ENCODE data around the gene CD300LF.

The CD300LF gene

GRCh38 chr17:74737299-74738050, 24.8 kb upstream of the CD300LF start:
- peaks cover 33% of the 10 kb centered on the region for H3K4me1 ChIP-seq (ENCODE audit: insufficient read depth, low read length, severe bottlenecking)
- H3K4me2 ChIP-seq (ENCODE audit: low read length), result peak overlapping the region; percentile 59
- peak; percentile 37 for TF ChIP-seq CTCF (IDR thresholded peaks at IDR 0.05; ENCODE audit: low read length)
- TF ChIP-seq EZH2 (IDR thresholded peaks at IDR 0.05; ENCODE audit: borderline replicate concordance, low read length), result no peak
- no peaks in the 10 kb centered on the region for H3K9me2 ChIP-seq (ENCODE audit: low read depth, low read length)
- no peaks in the 10 kb centered on the region; the same call in 1 of the 2 replicates for H3K27me3 ChIP-seq (ENCODE audit: insufficient read depth, low read length)
- H3K79me2 ChIP-seq (ENCODE audit: insufficient read depth, low read length), result no peaks in the 10 kb centered on the region
- H2AFZ ChIP-seq (ENCODE audit: low read length), result no peak overlapping the region
- no peaks in the 10 kb centered on the region for H4K20me1 ChIP-seq (ENCODE audit: insufficient read depth, low read length)
- no peak overlapping the region for H3K27ac ChIP-seq (ENCODE audit: low read depth, low read length, poor library complexity, severe bottlenecking)
- H3K36me3 ChIP-seq (ENCODE audit: insufficient read depth, low read length), result no peaks in the 10 kb centered on the region
- H3F3A ChIP-seq (ENCODE audit: insufficient read depth, low read length), result no peaks in the 10 kb centered on the region
- no peak overlapping the region for H3K9ac ChIP-seq (ENCODE audit: low read length)
- peak overlapping the region; percentile 42 for H3K4me3 ChIP-seq (ENCODE audit: low read depth, low read length, poor library complexity, severe bottlenecking)
- H3K9me3 ChIP-seq (ENCODE audit: low read length), result no peaks in the 10 kb centered on the region

DNA sequence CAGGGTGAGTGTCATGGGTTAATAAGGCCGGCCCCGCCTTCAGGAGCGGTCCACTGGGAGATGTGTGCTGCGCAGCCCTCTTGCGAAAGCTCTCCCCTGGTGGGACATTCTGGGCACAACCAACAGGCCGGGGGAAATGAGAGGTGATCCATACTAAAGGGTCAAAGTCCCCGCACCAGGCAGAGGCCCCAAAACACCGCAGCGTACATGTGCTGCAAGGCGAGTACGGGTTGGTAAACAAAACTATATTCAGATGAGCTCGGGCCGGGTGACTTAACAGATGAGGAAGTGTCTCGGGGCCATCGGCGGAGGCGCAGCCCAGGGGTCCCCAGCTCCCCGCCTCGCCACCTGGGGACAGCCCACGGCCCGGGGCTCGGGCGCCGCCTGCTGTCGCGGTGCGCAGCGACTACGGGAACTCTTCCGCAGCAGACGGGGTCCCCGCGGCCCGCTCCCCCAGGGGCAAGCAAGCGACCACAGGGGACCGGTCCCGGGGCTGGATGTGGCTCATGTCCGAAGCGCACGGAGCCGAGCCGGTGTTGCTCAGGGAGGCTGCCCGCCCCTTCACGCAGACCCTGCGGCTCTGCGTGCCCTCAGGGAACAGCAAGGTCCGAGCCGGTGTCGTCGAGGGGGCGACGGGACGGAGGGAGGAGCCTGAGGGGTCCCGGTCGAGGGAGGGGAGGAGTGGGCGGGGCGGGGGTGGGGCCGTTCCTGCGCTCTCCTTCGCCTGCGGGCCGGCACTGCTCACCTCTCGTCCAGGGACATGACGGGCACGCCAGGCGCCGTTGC, 24.0 kb upstream of the CD300LF start, which contains the start of gene RAB37:
TSS of gene RAB37 (plus strand) at position 744 of the 786 bp plus-strand sequence. CDS start at position 761, 17 bp downstream.
- no peaks in the 10 kb centered on the region for H4K20me1 ChIP-seq (ENCODE audit: insufficient read depth, low read length)
- H3K9ac ChIP-seq (ENCODE audit: low read length), result no peak within 1 kb of the TSS
- H2AFZ ChIP-seq (ENCODE audit: low read length), result no peak within 1 kb of the TSS
- TF ChIP-seq EZH2 (IDR thresholded peaks at IDR 0.05; ENCODE audit: borderline replicate concordance, low read length), result no peak
- peak; percentile 59 for TF ChIP-seq CTCF (IDR thresholded peaks at IDR 0.05; ENCODE audit: low read length)
- H3K4me3 ChIP-seq (ENCODE audit: low read depth, low read length, poor library complexity, severe bottlenecking), result peak within 1 kb of the TSS; percentile 42
- H3K4me1 ChIP-seq (ENCODE audit: insufficient read depth, low read length, severe bottlenecking), result peaks cover 25% of the 10 kb centered on the region
- H3K79me2 ChIP-seq (ENCODE audit: insufficient read depth, low read length), result no peaks in the 10 kb centered on the region
- no peak within 1 kb of the TSS for H3K27ac ChIP-seq (ENCODE audit: low read depth, low read length, poor library complexity, severe bottlenecking)
- H3F3A ChIP-seq (ENCODE audit: insufficient read depth, low read length), result no peaks in the 10 kb centered on the region
- H3K36me3 ChIP-seq (ENCODE audit: insufficient read depth, low read length), result no peaks in the 10 kb centered on the region
- H3K27me3 ChIP-seq (ENCODE audit: insufficient read depth, low read length), result no peaks in the 10 kb centered on the region; the same call in 1 of the 2 replicates
- no peaks in the 10 kb centered on the region for H3K9me2 ChIP-seq (ENCODE audit: low read depth, low read length)
- peak within 1 kb of the TSS; percentile 59 for H3K4me2 ChIP-seq (ENCODE audit: low read length)
- no peaks in the 10 kb centered on the region for H3K9me3 ChIP-seq (ENCODE audit: low read length)

DNA sequence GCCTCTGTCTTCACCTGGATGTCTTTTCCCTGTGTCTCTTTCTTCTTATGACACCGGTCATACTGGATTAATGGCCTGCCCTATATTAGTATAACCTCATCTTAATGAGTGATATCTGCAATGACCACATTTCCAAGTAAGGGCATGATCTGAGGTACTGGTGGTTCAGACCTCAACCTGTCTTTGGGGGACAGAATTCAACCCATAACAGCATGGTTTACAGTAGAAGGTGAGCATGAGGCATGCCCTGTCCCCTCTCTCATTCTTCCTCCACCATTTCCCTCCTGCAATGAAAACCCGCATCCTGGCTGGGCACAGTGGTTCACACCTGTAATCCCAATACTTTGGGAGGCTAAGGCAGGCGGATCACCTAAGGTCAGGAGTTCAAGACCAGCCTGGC, 21.5 kb upstream of the CD300LF start:
- H3K4me1 ChIP-seq (ENCODE audit: insufficient read depth, low read length, severe bottlenecking), result peaks cover 25% of the 10 kb centered on the region
- H3K27me3 ChIP-seq (ENCODE audit: insufficient read depth, low read length), result no peaks in the 10 kb centered on the region; the same call in 1 of the 2 replicates
- TF ChIP-seq EZH2 (IDR thresholded peaks at IDR 0.05; ENCODE audit: borderline replicate concordance, low read length) (no peak), CTCF (IDR thresholded peaks at IDR 0.05; ENCODE audit: low read length) (no peak)
- no peaks in the 10 kb centered on the region for H3K9me3 ChIP-seq (ENCODE audit: low read length)
- no peaks in the 10 kb centered on the region for H4K20me1 ChIP-seq (ENCODE audit: insufficient read depth, low read length)
- H3K4me3 ChIP-seq (ENCODE audit: low read depth, low read length, poor library complexity, severe bottlenecking), result no peak overlapping the region
- H3F3A ChIP-seq (ENCODE audit: insufficient read depth, low read length), result no peaks in the 10 kb centered on the region
- no peaks in the 10 kb centered on the region for H3K79me2 ChIP-seq (ENCODE audit: insufficient read depth, low read length)
- no peak overlapping the region for H2AFZ ChIP-seq (ENCODE audit: low read length)
- no peak overlapping the region for H3K4me2 ChIP-seq (ENCODE audit: low read length)
- no peak overlapping the region for H3K9ac ChIP-seq (ENCODE audit: low read length)
- H3K36me3 ChIP-seq (ENCODE audit: insufficient read depth, low read length), result no peaks in the 10 kb centered on the region
- no peak overlapping the region for H3K27ac ChIP-seq (ENCODE audit: low read depth, low read length, poor library complexity, severe bottlenecking)
- H3K9me2 ChIP-seq (ENCODE audit: low read depth, low read length), result no peaks in the 10 kb centered on the region

Measured in OCI-LY1 (cell line).